Islet of Langerhans (tissue), 1 donor: Measurements from ENCODE around the gene MAGED1.

Experiments
- FAIRE-seq: peaks from one replicate; lab custom pipeline; 2011; peaks lifted over from hg19 to GRCh38; lab: Jason Lieb, UNC

The MAGED1 gene, protein sequence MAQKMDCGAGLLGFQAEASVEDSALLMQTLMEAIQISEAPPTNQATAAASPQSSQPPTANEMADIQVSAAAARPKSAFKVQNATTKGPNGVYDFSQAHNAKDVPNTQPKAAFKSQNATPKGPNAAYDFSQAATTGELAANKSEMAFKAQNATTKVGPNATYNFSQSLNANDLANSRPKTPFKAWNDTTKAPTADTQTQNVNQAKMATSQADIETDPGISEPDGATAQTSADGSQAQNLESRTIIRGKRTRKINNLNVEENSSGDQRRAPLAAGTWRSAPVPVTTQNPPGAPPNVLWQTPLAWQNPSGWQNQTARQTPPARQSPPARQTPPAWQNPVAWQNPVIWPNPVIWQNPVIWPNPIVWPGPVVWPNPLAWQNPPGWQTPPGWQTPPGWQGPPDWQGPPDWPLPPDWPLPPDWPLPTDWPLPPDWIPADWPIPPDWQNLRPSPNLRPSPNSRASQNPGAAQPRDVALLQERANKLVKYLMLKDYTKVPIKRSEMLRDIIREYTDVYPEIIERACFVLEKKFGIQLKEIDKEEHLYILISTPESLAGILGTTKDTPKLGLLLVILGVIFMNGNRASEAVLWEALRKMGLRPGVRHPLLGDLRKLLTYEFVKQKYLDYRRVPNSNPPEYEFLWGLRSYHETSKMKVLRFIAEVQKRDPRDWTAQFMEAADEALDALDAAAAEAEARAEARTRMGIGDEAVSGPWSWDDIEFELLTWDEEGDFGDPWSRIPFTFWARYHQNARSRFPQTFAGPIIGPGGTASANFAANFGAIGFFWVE

DNA sequence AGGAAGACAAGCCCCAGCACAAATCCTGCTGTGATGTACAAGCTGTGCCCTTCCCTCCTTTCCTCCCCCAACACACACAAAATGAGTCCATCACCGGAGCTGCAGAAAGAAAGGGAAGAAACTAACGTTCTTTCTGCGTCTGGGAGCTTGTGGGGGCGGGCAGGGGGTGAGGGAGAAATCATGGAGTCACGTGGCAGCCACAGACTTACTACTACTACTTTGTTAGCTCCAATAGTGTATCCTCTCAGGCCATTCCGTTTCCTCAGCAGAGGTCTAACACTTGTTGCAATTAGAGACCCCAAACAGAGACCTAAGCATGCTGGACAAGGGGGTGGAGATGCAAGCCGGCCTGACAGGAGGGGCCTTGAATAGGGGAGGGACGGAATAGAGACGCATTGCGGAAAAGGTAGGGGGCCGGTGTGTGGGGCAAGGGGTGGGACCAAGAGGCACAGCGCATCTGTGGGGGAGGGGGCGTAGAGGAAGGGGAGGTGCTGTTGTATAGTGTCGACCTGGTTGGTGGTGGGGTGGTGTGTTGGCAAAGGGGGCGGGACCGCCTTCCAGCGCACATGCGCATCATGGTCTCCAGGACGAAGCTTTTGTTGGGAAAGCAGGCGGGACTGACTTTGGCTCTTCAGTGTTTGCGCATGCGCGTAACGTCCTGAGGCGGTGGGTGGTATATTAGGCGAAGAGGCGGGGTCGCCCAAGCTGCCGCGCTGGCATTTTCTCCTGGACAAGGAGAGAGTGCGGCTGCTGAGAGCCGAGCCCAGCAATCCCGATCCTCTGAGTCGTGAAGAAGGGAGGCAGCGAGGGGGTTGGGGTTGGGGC lies at the start of gene MAGED1:
MAGED1 (plus strand) TSS at position 703 of the 825 bp plus-strand sequence. CDS start 682 bp downstream, outside the sequence.
- peak; percentile 88 for FAIRE-seq

DNA sequence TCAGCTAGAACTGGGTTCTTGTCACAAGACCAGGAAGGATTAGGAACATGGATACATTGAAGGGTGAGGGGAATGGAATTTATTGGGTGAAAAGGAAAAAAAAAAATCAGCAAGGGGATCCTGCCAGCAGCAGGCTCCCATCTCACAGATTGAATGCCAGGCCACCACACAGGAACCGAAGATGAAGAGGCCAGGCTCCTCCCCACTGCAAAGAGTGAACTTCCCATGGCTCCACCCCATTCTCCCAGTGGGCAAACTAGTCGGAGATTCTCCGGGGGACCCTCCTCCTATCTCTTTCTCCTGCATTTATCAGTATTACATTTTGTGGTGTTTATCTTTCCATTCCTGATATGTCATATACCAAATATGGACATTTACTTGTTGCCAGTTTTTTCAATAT lies 46.0 kb upstream of the MAGED1 start:
- FAIRE-seq, result no peak

DNA sequence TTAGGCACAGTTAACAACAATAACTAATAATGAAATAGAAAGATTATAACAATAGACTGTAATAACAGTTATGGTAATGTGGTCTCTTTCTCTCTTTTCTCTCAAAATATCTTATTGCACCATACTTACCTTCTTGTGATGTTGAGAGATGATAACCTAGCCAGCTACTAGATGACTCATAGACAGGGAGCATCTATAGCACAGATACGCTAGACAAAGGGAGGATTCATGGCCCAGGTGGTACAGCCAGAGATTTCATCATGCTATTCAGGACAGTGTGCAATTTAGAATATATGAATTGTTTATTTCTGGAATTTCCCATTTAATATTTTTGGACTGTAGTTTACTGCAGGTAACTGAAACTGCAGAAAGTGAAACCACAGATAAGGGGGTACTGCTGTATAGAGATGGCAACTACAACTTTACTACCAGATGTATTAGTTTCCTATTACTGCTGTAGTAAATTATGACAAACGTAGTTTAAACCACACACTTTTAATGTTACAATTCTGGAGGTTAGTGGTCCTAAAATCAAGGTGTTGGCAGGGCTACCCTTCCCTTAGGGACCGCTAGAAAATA lies 41.8 kb upstream of the MAGED1 start:
- FAIRE-seq, result peak; percentile 53

DNA sequence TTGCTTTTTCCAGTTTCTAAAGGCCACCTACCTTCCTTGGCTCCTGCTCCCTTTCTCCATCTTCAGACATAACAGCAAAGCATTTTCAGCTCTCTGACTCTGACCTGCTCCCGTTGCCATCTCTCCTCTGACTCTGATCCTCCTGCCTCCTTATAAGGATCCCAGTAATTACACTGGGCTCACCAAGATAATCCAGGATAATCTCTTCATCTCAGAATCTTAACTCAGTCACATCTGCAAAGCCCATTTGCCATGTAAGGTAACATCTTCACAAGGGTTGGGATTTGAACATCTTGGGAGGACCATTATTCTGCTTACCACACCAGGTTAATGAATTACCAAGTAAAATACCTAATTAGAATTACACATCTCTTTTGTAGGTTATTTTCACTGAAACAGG lies 41.3 kb upstream of the MAGED1 start:
- no peak for FAIRE-seq

DNA sequence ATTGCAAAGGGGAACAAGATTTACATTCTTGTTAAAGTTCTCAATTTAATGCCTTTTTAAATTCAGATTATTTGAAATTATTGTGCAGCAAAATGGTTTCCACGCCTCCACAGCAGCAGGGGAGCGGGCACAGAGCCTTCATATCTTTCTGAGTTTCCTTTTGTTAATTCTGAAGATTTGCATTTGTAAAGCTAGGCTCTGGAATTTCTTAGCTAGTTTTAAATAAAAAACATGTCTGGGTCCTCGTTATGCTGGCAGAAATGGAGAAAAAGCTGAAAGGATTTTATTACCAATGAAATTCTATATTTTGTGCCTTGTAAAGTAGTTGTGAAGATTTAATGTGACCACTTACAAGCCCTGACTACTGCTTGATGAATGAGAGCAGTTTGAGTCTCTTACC lies 40.8 kb upstream of the MAGED1 start:
- no peak for FAIRE-seq

DNA sequence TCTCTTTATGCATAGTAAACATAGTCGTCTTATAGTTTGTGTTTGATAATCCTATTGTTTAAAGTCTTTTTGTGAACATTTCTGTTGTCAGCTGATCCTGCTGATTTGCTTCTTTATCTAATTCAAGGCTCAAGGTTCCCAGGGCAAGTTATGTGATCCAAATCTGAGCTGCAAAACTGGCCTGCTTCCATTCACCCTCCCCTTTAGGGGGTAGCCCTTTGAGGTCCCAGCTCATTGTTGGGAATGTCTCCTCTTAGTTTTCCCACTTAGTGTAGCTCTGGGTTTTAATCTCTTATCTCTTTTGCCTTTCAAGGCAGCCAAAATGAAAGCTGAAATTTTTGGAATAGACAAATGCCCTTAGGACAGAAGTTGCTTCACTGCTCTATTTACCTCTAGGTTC lies 40.2 kb upstream of the MAGED1 start:
- FAIRE-seq, result no peak

DNA sequence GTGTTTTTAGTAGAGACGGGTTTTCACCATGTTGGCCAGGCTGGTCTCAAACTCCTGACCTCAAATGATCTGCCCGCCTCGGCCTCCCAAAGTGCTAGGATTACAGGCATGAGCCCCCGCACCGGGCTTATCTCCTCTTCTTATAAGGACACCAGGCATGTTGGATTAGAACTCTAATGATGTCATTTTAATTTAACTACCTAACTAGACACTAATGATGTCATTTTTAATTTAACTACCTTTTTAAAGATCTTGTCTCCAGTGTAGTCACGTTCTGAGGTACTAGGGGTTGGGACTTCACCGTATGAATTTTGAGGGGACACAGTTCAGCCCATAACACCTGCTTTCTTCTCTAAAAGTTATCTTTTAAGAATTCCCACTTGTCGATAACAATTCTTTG lies 37.7 kb upstream of the MAGED1 start:
- no peak for FAIRE-seq

DNA sequence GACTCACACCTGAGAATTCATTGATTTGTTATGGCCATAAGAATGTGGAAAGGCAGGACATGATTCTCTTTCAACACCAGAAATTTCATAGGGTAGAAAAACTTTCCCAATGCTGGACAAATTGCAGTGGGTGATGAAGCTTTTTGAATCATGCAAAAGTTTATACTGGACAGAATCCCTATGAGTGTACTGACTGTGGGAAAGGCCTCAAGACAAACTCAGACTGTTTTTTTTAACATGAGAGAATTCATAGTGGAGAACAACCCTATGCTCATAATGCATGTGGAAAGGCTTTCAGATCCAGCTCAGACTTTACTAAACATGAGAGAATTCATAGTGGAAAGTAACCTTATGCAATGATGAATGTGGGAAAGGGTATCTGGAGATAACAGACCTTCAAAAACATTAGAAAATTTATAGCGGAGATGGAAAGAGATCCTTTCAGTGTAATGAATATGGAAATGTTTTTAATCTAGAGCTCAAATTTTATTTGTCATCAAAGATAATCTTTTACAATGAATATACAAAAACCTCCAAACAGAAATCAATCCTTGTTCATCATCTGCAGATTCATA lies 36.2 kb upstream of the MAGED1 start:
- FAIRE-seq, result no peak

DNA sequence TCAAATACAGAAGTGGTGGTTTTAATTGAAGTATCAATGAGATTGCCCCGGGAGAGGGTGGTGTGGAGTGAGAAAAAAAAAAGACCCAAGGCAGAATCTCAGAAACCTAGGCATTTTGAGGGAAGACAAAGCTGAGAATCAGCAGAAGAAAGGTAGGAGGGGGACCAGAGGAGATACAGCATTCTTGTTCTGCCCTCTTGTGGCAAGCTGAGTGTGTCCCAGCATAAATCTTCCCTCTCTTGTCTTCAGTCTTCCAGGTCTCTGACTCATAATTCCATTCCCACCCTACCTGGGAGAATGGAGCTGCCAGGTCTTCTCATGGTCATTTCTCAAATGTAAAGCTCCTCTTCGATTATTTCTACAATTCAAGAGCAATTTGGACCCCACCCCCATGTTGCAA lies 32.7 kb upstream of the MAGED1 start:
- no peak for FAIRE-seq

DNA sequence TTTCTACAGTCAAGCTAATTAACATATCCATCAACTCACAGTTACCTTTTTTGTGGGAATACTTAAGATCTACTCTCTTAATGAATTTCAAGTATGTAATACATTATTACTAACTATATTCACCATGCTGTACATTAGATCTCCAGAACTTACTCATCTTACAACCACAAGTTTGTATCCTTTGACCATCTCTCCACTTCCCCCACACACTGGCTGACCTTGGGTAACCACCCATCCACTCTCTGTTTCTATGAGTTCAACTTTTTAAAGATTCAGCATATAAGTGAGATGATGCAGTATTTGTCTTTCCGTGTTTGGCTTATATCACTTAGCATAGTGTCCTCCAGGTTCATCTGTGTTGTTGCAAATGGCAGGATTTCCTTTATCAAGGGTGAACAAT lies 30.5 kb upstream of the MAGED1 start:
- FAIRE-seq, result no peak

DNA sequence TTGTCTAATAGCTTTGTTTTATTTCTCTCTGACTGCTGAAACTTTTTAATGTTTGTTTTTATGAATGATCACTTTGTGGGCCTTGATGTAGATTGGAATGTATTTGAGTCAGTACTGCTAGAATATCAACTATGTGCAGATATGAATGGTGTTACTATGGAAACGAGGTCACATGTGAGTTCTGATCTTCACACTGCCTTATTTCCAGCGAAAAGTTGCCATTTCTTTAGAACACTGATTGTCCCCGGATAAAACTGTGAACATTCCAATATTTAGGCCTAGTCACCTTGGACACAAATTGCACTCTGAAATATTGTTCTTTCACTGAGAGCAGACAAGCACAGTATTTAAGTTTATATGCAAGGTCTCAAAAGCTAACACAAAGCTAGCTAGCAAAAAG lies 27.2 kb upstream of the MAGED1 start:
- FAIRE-seq, result peak; percentile 86

DNA sequence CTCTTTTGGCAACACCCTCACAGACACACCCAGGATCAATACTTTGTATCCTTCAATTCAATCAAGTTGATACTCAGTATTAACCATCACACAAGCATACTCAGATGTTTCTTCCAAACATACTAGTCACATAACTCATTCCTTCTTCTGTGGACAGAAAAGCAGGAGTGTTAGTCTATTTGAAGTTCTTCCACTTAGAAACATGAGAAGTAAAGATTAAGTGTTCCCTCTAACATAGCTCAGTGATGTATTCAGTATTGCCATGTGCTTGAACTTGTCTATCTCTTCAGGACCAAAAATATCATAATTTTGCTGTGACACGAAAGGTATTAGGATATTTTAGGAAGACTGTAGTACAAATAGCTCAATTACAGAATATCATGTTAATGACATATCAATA lies 25.8 kb upstream of the MAGED1 start:
- FAIRE-seq, result no peak

DNA sequence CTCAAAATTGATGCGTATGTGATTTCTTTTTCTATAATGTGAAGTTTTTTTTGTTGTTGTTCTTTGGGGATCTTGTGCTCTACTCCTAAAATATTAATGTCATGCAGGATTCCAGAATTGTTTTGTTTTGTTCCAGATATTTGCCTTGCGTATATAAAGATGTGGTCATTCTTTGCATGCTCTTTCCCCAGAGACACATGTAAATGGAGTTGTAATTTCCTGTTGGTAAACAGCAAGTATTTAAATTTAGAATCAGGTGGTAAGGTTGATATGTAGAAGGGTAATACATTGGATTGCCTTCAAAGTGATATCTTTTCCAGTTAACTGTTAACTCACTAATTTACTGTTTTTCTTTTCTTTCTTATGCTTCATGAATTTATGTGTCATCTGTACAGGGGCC lies 23.1 kb upstream of the MAGED1 start:
- peak; percentile 85 for FAIRE-seq

DNA sequence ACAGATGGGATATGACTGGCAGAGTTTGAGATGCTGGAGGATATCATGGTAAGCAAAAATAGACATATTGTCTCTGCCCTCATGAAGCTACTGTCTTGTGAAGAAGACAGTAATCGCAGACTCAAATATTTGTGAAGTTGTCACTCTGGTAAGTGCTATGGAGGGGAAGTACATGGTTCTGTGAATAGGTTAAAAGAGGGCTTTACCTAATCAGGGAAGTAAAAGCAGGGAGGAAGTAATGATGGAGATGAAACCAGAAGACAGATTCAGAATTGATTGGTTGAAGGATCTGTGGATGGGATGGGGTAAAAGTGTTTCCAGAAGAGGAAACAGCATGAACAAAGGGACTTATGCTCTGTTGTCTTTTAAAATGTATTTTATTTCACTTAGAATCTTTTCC lies 19.3 kb upstream of the MAGED1 start:
- no peak for FAIRE-seq

DNA sequence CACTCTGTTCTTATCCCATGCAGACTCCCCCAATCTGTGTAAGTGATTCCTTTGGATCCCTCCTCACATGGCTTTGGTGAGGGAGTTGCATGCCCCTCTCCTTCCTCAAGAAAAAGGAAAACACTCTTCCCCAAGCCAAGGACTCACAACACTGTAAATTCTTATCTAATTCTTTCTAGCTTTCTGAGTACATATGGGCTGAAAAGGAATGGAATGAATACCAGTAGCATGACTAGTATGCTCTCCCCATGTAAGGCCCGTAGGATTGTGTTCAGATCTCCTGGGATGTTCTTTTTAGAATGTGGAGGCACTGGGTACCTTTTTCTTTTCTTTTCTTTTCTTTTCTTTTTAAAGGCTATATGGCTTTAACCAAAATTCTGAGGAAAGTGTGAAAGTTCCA lies 17.0 kb upstream of the MAGED1 start:
- FAIRE-seq, result no peak

DNA sequence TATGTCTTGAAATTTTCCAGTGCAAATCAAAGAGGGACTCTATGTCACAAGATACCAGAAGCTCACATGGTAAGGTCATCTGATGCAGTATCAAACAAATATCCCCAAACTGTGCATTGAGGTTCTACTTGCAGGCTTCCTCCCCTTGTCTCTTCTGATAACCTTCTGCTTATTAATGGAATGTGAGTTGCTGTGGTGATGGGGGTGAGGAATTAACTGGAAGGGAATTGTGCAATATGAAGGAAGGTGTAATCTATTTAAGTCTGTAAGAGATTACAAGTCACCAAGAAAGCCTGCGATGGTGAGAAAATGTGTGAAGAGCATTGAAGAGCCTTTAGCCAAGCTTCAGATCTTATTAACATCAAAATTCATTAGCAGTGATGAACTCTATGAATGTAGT lies 15.4 kb upstream of the MAGED1 start:
- FAIRE-seq, result no peak

DNA sequence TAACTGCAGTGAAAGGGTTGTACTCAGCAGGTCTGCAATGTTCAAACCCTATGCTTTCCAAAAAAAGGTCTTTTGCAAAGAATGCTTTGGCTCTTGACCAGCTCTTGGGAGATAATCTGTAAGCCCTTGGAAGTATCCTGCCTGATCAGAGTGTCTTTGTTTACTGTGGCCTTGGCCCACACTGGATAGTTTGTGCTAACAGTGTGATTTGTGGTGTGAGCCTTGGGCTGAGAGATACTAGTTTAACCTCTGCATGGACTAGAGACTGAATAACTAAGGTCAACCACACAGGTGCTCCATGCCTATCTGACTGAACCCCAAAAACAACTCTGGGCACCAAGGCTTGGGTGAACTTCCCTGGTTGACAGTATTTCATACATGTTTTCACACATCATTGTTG lies 3.6 kb upstream of the MAGED1 start:
- FAIRE-seq, result no peak

DNA sequence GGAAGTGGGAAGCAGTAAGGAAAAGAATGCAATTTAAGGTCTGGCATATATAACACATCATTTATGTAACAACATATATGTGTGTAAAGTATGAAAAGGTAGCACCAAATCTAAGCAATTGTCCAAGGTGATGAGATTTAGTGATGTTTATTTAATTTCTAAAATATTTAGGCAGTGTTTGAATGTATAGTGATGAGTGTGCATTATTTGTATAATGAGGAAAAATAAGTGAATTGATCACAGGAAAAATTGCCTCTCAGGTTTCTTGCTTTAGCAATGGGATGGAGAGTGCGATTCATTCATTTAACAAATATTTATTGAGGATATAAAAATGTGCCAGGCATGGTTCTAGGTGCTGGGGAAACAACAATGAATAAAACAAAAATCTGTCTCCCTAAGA lies 2.2 kb upstream of the MAGED1 start:
- peak; percentile 55 for FAIRE-seq

DNA sequence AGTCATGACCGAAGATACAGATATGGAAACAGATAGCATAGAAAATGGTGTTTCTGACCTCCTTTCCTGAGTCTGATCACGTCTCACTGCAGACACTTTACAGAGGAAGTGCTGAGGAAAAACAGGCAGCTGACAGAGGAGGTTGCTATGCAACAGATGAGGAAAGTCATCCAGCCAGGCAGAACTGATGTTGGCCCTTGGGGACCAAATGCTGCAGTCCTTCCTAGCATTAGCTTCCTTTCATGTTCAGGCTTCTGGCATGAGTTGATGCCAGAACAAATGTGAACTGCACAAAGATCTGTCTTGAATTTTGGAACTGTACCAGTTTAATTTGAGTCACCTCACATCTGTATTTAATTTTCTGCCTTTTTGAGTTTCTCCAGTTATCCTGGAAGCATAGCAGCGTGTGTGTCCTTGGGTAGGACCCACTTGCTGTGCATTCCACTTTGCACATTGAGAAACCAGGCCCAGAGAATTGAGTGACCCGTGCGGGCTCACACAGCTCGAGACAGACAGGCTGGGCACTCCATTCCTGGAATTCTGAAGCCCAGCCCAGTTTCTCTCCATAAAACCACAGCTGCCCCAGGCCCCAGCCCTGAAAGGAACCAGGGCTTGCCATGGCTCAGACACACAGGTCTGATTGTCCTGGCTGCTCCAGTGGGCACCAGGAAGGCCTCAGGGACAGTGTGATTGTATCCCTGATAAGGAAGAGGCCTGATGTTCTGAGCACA lies 1.4 kb upstream of the MAGED1 start:
- peak; percentile 99 for FAIRE-seq

DNA sequence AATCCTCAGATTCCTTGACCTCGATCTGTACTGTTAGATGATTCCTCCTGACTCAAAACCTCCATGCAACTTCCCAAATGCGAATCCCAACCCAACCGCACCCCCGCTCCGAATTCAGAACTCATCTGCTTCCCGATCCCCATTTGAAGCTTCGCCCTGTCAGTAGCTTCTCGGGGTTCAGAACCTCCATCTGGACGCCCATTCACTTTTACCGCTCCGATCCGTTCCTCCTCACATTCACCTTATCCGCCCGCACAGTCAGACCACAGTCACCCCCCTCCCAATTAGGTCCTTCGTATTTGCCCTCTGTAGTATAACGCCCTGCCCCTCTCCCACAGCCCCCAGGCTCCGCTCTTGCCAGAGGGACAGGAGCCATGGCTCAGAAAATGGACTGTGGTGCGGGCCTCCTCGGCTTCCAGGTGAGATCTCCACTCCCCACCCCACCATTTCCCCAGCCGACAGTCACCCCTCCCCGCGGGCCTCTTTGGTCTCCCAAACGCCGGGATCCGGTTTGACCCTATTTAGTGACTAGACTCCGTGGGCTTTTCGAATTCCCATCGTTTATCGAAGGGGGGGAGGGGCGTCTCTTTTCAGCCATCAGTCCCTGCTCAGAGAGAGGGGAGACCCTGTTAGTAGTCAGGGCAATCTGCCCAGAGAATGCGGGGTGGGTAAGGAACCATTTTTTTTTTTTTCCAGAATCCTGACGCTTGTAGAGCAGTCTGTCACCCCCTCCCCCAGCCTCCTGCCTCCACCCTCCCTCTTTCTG lies 691 bp downstream of the MAGED1 start:
- no peak for FAIRE-seq
